Esophagus muscularis mucosa (tissue), 3 donors: ENCODE measurements around the gene NEU4.

Experiments
- CTCF ChIP-seq, 3 experiments: fragments of 200-600 bp in 2 of 3; fragments of 450-650 bp in 1 of 3; sonication (generic) in 2 of 3; IDR thresholded peaks; one replicate each; pipeline ENCODE4 v1.5.1; 2017 to 2019; ENCODE audit warnings: antibody characterized with exemption in 3 of 3, mild to moderate bottlenecking in 2 of 3, moderate library complexity in 1 of 3
- POLR2A ChIP-seq: fragments of 450-650 bp; IDR thresholded peaks from one replicate; pipeline ENCODE4 v1.6.1; 2017; ENCODE audit warnings: antibody characterized with exemption, moderate library complexity, mild to moderate bottlenecking, low read depth
- POLR2AphosphoS5 ChIP-seq, 2 donors: sonication (generic); formaldehyde crosslinking; IDR thresholded peaks; one replicate each; pipeline ENCODE4 v1.6.1; 2017; ENCODE audit warnings: antibody characterized with exemption in 2 of 2

DNA sequence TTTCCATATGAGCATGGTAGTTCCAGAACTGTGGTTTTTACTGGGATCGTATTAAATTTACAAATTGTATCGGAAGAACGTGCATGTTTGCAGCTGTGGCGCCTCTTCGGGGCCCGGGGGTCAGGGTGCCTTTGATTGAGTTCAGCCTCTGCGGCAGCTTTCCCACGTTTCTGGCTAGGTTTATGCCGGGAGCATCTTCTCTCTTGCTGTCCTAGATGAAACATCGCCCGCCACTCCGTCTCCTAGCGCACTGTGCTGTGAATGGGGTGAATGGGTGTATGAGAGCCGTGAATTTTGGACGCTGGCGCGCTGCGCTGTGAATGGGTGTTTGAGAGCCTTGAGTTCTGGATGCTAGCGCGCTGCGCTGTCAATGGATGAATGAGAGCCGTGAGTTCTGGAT lies 37.4 kb downstream of the NEU4 start:
- TF ChIP-seq CTCF (IDR thresholded peaks at IDR 0.05) (no peak), POLR2A (no peak), POLR2AphosphoS5 (IDR thresholded peaks at IDR 0.05) (no peak)
